Right forelimb (tissue), 1 donor: ENCODE measurements around the gene GAREM1.
"Not testable (repeated sequence)": the region's sequence is repeated elsewhere in the genome, so short reads cannot be mapped to it uniquely, and the experiment has no call there.

Experiments used
- DNase-seq: peaks from one replicate; pipeline ENCODE4 v3.0.0-alpha.2; 2018

The GAREM1 gene

GRCh38 chr18:32249147-32249929 is 221.3 kb downstream of the GAREM1 start:
- DNase-seq = no peak

GRCh38 chr18:32244881-32245280 is 225.8 kb downstream of the GAREM1 start:
- no peak for DNase-seq

- no peak for DNase-seq
Measured at GRCh38 chr18:32243358-32243757, 227.3 kb downstream of the GAREM1 start.

GRCh38 chr18:32242395-32242794 is 228.3 kb downstream of the GAREM1 start:
- DNase-seq = no peak

GRCh38 chr18:32238635-32239268 is 231.9 kb downstream of the GAREM1 start:
- DNase-seq = no peak

- no peak for DNase-seq
Measured at GRCh38 chr18:32237049-32237448, 233.6 kb downstream of the GAREM1 start.

GRCh38 chr18:32233348-32233747 is 237.3 kb downstream of the GAREM1 start:
- not testable (repeated sequence) for DNase-seq

GRCh38 chr18:32219431-32220018 is 251.2 kb downstream of the GAREM1 start:
- no peak for DNase-seq

- DNase-seq = no peak
Measured at GRCh38 chr18:32216390-32216789, 254.3 kb downstream of the GAREM1 start.

- DNase-seq = no peak
Measured at GRCh38 chr18:32213693-32214092, 257.0 kb downstream of the GAREM1 start.
